ENCODE data around the gene MRPL3. TPM values are rescaled to one million over a fixed set of nuclear protein-coding genes. Genes with fewer than 3 reads are reported as not detected.

The MRPL3 gene
- polyA plus RNA-seq, 3 donors: 20.9 to 66.3 (median 62.9) TPM

GRCh38 chr3:131454501-131454900 is 48.3 kb downstream of the MRPL3 start:
- peaks cover under 1 to 10% of the 10 kb centered on the region in 2 donors for H3K36me3 ChIP-seq (replicated peaks in 1 of 2; ENCODE audit: control insufficient read depth in 1 of 2, insufficient read depth in 2 of 2, low read length in 2 of 2)
- Mint-ChIP-seq H3K27me3 (ENCODE audit: low read depth in 3 of 3) (no peaks in the 10 kb centered on the region), H3K27ac (no peak overlapping the region), H3K9me3 (peaks cover 0 to 3% (median 0%) of the 10 kb centered on the region in 7 donors), H3K4me3 (no peak overlapping the region), H3K4me1 (no peaks in the 10 kb centered on the region), H3K36me3 (peaks cover 8 to 10% of the 10 kb centered on the region in 2 donors)
- no peaks in the 10 kb centered on the region for H3K4me1 ChIP-seq (ENCODE audit: control insufficient read depth in 1 of 2, insufficient read depth in 2 of 2, low read length in 2 of 2)
- no peak overlapping the region for H3K4me3 ChIP-seq (replicated peaks in 1 of 3; ENCODE audit: low read depth in 2 of 3, low read length in 3 of 3)
- H2AFZ ChIP-seq (ENCODE audit: insufficient read depth, low read depth, low read length, poor library complexity, severe bottlenecking): no peak overlapping the region
- no peaks in the 10 kb centered on the region for H3K27me3 ChIP-seq (ENCODE audit: control insufficient read depth in 2 of 2, insufficient read depth in 2 of 2, low read length in 2 of 2)
- H3K9me3 ChIP-seq (replicated peaks in 1 of 2; ENCODE audit: control insufficient read depth in 1 of 2, insufficient read depth in 1 of 2, low read length in 2 of 2): no peaks in the 10 kb centered on the region
- no peak for TF ChIP-seq CTCF (IDR thresholded peaks at IDR 0.05)
- DNase-seq: no peak
- no peak overlapping the region for H3K4me2 ChIP-seq (replicated peaks; ENCODE audit: extremely low read depth, low read length, poor library complexity, severe bottlenecking)
- intact Hi-C loops (cut with micrococcal nuclease): no loop called here
- no peaks in the 10 kb centered on the region for H3K79me2 ChIP-seq (ENCODE audit: insufficient read depth, low read length)
- no peak overlapping the region for H3K9ac ChIP-seq (ENCODE audit: insufficient read depth, low read length, poor library complexity, severe bottlenecking)
- H3K27ac ChIP-seq (ENCODE audit: low read depth in 1 of 2, low read length in 2 of 2): no peak overlapping the region
- no peaks in the 10 kb centered on the region for H4K20me1 ChIP-seq (ENCODE audit: insufficient read depth, low read length)

- H3K27me3 ChIP-seq (ENCODE audit: control insufficient read depth in 2 of 2, insufficient read depth in 2 of 2, low read length in 2 of 2): no peaks in the 10 kb centered on the region
- Mint-ChIP-seq H3K4me1 (no peaks in the 10 kb centered on the region), H3K4me3 (no peak overlapping the region), H3K9me3 (peaks cover 0 to 3% (median 0%) of the 10 kb centered on the region in 7 donors), H3K27me3 (ENCODE audit: low read depth in 3 of 3) (no peaks in the 10 kb centered on the region), H3K27ac (no peak overlapping the region), H3K36me3 (peaks cover under 1 to 2% of the 10 kb centered on the region in 2 donors)
- H3K36me3 ChIP-seq (replicated peaks in 1 of 2; ENCODE audit: control insufficient read depth in 1 of 2, insufficient read depth in 2 of 2, low read length in 2 of 2): peaks cover 0 to under 1% of the 10 kb centered on the region in 2 donors
- no peaks in the 10 kb centered on the region for H3K4me1 ChIP-seq (ENCODE audit: control insufficient read depth in 1 of 2, insufficient read depth in 2 of 2, low read length in 2 of 2)
- no peak overlapping the region for H2AFZ ChIP-seq (ENCODE audit: insufficient read depth, low read depth, low read length, poor library complexity, severe bottlenecking)
- no peak overlapping the region for H3K27ac ChIP-seq (ENCODE audit: low read depth in 1 of 2, low read length in 2 of 2)
- intact Hi-C loops (cut with micrococcal nuclease): no loop called here
- H3K9me3 ChIP-seq (replicated peaks in 1 of 2; ENCODE audit: control insufficient read depth in 1 of 2, insufficient read depth in 1 of 2, low read length in 2 of 2): peaks cover 0 to 2% of the 10 kb centered on the region in 2 donors
- no peak for DNase-seq
- no peak for TF ChIP-seq CTCF (IDR thresholded peaks at IDR 0.05)
- WGBS (ENCODE audit: insufficient coverage): no CpG with 5 or more reads among the region's 4 CpGs
- H3K79me2 ChIP-seq (ENCODE audit: insufficient read depth, low read length): no peaks in the 10 kb centered on the region
- no peak overlapping the region for H3K4me2 ChIP-seq (replicated peaks; ENCODE audit: extremely low read depth, low read length, poor library complexity, severe bottlenecking)
- no peak overlapping the region for H3K9ac ChIP-seq (ENCODE audit: insufficient read depth, low read length, poor library complexity, severe bottlenecking)
- H3K4me3 ChIP-seq (replicated peaks in 1 of 3; ENCODE audit: low read depth in 2 of 3, low read length in 3 of 3): no peak overlapping the region
- no peaks in the 10 kb centered on the region for H4K20me1 ChIP-seq (ENCODE audit: insufficient read depth, low read length)
These were observed 49.2 kb downstream of the MRPL3 start for GRCh38 chr3:131453533-131453932.

Data from CD14-positive monocyte (primary cell).